ENCODE data around the gene ADARB2. TPM values are rescaled to one million over a fixed set of nuclear protein-coding genes. Genes with fewer than 3 reads are reported as not detected.

Gene ADARB2
- total RNA-seq, 1 donor from 2014 or later: 0.11 TPM

DNA sequence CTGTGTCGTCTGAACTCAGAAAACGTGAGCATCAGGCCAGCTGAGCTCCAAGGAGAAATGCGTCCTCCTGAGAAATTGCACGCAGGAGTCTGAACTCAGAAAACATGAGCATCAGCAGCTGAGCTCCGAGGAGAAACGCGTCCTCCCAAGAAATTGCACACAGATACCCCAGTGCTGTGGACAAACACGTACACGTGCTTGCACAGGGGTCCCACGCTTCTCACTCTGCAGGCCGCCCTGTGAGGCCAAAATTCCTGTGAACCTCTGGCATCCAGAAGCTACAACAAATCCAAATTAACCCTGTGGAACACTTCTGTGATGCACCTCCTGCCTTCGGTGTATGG is 547.3 kb downstream of the ADARB2 start:
- Histone ChIP-seq H3K27ac (replicated peaks) (no peak overlapping the region), H3K4me3 (no peak overlapping the region), H3K4me1 (no peaks in the 10 kb centered on the region), H3K27me3 (ENCODE audit: low read depth) (peaks cover 79% of the 10 kb centered on the region), H3K9me3 (replicated peaks) (no peaks in the 10 kb centered on the region), H3K36me3 (no peaks in the 10 kb centered on the region)
- no peak for DNase-seq
- TF ChIP-seq, protein P1, sequence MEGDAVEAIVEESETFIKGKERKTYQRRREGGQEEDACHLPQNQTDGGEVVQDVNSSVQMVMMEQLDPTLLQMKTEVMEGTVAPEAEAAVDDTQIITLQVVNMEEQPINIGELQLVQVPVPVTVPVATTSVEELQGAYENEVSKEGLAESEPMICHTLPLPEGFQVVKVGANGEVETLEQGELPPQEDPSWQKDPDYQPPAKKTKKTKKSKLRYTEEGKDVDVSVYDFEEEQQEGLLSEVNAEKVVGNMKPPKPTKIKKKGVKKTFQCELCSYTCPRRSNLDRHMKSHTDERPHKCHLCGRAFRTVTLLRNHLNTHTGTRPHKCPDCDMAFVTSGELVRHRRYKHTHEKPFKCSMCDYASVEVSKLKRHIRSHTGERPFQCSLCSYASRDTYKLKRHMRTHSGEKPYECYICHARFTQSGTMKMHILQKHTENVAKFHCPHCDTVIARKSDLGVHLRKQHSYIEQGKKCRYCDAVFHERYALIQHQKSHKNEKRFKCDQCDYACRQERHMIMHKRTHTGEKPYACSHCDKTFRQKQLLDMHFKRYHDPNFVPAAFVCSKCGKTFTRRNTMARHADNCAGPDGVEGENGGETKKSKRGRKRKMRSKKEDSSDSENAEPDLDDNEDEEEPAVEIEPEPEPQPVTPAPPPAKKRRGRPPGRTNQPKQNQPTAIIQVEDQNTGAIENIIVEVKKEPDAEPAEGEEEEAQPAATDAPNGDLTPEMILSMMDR (IDR thresholded peaks at IDR 0.05; ENCODE audit: borderline replicate concordance): no peak
- intact Hi-C loops (cut with micrococcal nuclease): no loop called here

DNA sequence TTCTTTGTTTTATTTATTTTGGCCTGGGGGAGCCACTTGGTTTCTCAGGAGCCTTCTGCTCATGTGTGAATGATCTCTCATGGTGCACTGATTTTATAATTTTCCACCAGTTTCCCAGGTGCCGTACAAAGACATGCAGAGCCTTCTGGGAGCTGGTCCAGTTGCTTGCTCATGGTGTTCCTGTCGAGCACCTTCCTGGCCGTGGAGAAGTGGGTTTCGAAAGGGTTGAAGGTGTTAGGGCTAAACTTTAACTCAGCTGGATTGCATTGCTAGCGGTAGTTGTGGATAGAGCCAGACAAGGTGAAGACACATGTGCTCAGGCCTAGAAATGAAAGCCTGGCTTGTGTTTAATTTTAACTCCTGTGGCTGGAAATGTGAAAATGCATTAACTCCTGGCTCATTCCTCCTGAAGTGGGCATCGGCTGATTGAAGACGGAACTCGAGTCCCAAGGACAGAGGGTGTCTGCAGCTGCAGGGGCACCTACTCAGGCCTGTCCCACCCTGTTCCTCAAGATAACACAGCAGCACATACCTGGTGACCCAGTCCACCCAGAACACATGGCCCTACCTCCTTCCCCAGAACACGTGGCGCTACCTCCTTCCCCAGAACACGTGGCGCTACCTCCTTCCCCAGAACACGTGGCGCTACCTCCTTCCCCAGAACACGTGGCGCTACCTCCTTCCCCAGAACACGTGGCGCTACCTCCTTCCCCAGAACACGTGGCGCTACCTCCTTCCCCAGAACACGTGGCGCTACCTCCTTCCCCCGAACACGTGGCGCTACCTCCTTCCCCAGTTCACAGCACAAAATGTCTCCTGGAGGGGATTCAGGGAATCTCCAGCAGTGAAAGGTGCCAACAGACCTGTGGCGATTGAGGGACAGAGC is 547.9 kb downstream of the ADARB2 start:
- no peak overlapping the region for H3K4me3 ChIP-seq
- no peak overlapping the region for H3K27ac ChIP-seq (replicated peaks)
- TF ChIP-seq, protein P1 (IDR thresholded peaks at IDR 0.05; ENCODE audit: borderline replicate concordance): no peak
- H3K9me3 ChIP-seq (replicated peaks): no peaks in the 10 kb centered on the region
- DNase-seq: no peak
- intact Hi-C loops (cut with micrococcal nuclease): no loop called here
- peaks cover 79% of the 10 kb centered on the region for H3K27me3 ChIP-seq (ENCODE audit: low read depth)
- no peaks in the 10 kb centered on the region for H3K4me1 ChIP-seq
- no peaks in the 10 kb centered on the region for H3K36me3 ChIP-seq

DNA sequence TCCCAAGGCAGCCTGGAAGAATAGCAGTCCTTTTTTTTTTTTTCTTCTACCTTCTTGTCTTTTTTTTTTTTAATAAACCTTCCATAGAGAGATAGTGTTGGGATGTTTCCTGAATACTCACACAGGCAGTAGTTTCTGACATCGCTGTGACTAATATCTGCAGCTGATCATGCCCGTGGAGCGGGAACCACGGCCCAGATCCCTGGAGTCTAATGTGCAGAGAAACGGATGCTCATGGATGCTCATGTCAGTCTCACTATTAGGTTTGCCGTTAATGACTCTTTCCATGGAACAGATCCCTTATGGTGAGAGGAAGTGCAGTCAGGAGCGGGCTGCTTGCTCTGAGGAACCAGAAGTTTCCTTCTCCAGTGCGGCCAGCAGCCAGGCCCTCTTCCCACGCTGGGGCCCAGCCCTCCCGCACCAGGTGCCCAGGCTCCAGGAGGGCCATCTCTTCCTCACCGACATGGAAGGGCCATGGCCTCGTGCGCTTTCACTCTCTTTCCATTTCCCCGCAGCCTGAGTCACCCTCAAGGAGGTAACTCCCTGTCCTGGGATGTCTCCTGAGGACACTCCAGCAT is 548.7 kb downstream of the ADARB2 start:
- intact Hi-C loops (cut with micrococcal nuclease): no loop called here
- no peak for DNase-seq
- TF ChIP-seq, protein P1 (IDR thresholded peaks at IDR 0.05; ENCODE audit: borderline replicate concordance): no peak
- H3K4me1 ChIP-seq: no peaks in the 10 kb centered on the region
- no peak overlapping the region for H3K4me3 ChIP-seq
- H3K27ac ChIP-seq (replicated peaks): no peak overlapping the region
- no peaks in the 10 kb centered on the region for H3K36me3 ChIP-seq
- no peaks in the 10 kb centered on the region for H3K9me3 ChIP-seq (replicated peaks)
- H3K27me3 ChIP-seq (ENCODE audit: low read depth): peaks cover 78% of the 10 kb centered on the region

DNA sequence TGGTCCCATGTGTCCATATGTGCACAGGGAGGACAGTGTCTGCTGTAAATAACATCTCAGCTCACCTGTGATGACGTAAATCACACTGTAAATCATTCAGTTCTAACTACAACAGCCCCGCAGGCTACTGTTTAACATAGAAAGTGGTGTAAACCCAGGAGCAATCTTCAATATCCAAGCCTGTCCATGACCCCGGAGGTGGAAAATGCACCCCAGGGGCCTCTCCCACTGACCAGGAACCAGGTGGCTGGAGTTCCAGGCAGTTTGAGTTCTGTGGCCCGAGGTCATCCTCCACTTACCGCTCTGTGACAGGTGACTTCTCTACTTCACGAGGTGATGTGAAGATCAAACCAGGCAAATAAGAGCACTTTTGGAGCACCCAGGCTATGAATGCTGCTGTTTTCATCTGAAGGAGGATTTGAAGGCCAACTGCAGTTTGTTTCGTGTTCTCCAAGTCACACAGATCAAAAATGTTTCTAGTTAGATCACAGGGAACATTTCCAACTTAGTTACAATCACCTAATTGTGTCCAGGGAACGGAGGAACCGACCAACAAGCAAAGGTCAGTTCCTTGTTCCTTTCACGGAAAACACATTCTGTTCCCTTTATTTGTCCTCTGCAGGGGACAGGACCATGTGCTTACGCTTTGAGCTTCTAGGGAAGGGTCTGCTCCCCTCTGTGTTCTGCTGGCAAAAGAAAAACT is 549.3 kb downstream of the ADARB2 start:
- Histone ChIP-seq H3K4me3 (no peak overlapping the region), H3K27me3 (ENCODE audit: low read depth) (peaks cover 80% of the 10 kb centered on the region), H3K27ac (replicated peaks) (no peak overlapping the region), H3K36me3 (no peaks in the 10 kb centered on the region), H3K9me3 (replicated peaks) (no peaks in the 10 kb centered on the region), H3K4me1 (no peaks in the 10 kb centered on the region)
- TF ChIP-seq, protein P1 (IDR thresholded peaks at IDR 0.05; ENCODE audit: borderline replicate concordance): no peak
- intact Hi-C loops (cut with micrococcal nuclease): no loop called here
- no peak for DNase-seq

DNA sequence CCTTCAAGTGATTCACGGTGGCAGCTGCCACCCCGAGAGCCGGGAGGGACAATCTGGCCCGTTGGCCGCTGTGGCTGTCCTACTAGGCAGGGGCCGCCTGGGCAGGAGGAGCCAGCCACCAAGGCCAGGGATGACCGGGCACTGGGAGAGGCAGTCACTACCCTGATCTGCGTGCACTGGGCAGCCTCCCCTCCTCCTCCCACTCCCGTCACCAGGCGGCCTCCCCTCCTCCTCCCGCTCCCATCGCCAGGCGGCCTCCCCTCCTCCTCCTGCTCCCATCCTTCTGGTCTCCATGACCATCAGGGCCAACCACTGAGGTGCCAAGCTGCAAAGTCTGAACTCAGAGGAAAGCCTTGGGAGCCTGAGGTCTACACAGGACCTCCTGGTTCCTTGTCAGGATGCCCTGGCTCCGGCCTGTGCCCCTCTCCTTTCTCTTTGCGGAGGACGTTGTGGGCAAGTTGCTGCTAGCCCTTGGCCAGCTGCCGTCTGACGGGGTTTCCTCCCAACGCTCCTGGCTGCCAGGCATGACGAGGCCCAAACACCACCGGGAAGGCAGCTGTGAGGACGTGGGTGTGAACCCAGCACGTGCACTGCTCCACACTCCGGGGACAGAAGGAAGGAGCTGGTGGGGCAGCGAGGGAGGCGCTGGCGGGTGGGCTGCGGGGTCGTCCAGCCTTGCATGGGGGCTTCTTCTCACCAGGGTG is 550.0 kb downstream of the ADARB2 start:
- no peak for DNase-seq
- intact Hi-C loops (cut with micrococcal nuclease): no loop called here
- peaks cover 80% of the 10 kb centered on the region for H3K27me3 ChIP-seq (ENCODE audit: low read depth)
- H3K36me3 ChIP-seq: no peaks in the 10 kb centered on the region
- H3K4me3 ChIP-seq: no peak overlapping the region
- no peak overlapping the region for H3K27ac ChIP-seq (replicated peaks)
- TF ChIP-seq, protein P1 (IDR thresholded peaks at IDR 0.05; ENCODE audit: borderline replicate concordance): no peak
- no peaks in the 10 kb centered on the region for H3K4me1 ChIP-seq
- H3K9me3 ChIP-seq (replicated peaks): no peaks in the 10 kb centered on the region

All from left ventricle myocardium inferior (tissue), 1 donor.